HEK293 (cell line): ENCODE data around the gene DDIT4.

ENCODE experiments used
- BCL11B ChIP-seq: fragments of 450-650 bp; formaldehyde crosslinking; IDR thresholded peaks from 2 replicates; pipeline ENCODE4 v1.5.1; 2016; ENCODE audit warnings: low read depth, missing biosample characterization, missing genetic modification characterization
- GLI4 ChIP-seq: fragments of 450-650 bp; formaldehyde crosslinking; IDR thresholded peaks from 2 replicates; pipeline ENCODE4 v1.5.1; 2016; ENCODE audit warnings: missing biosample characterization, missing genetic modification characterization
- HIC1 ChIP-seq: fragments of 450-650 bp; formaldehyde crosslinking; IDR thresholded peaks from 2 replicates; pipeline ENCODE4 v1.5.1; 2016; ENCODE audit warnings: missing biosample characterization, missing genetic modification characterization
- HOXC10 ChIP-seq: sonication (generic); formaldehyde crosslinking; IDR thresholded peaks from 2 replicates; pipeline ENCODE4 v1.8.1; 2023; ENCODE audit warnings: mild to moderate bottlenecking, missing genetic modification reagents
- HOXD13 ChIP-seq: sonication (generic); formaldehyde crosslinking; IDR thresholded peaks from 2 replicates; pipeline ENCODE4 v1.8.0; 2022; ENCODE audit warnings: missing genetic modification reagents, borderline replicate concordance
- IKZF3 ChIP-seq: fragments of 450-650 bp; IDR thresholded peaks from 2 replicates; pipeline ENCODE4 v1.5.0; 2018; ENCODE audit warnings: missing biosample characterization, mild to moderate bottlenecking, missing genetic modification characterization, moderate library complexity
- KLF1 ChIP-seq: fragments of 450-650 bp; formaldehyde crosslinking; IDR thresholded peaks from 2 replicates; pipeline ENCODE4 v1.5.1; 2016; ENCODE audit warnings: missing biosample characterization, missing genetic modification characterization
- KLF16 ChIP-seq: fragments of 450-650 bp; formaldehyde crosslinking; IDR thresholded peaks from 2 replicates; pipeline ENCODE4 v1.5.1; 2017; ENCODE audit warnings: missing biosample characterization, missing genetic modification characterization
- KLF17 ChIP-seq: fragments of 450-650 bp; formaldehyde crosslinking; IDR thresholded peaks from 2 replicates; pipeline ENCODE4 v1.5.1; 2016; ENCODE audit warnings: missing biosample characterization, missing genetic modification characterization
- KLF7 ChIP-seq: fragments of 450-650 bp; formaldehyde crosslinking; IDR thresholded peaks from 2 replicates; pipeline ENCODE4 v1.5.1; 2016; ENCODE audit warnings: missing biosample characterization, missing genetic modification characterization, borderline replicate concordance
- PRDM6 ChIP-seq: fragments of 450-650 bp; formaldehyde crosslinking; IDR thresholded peaks from 2 replicates; pipeline ENCODE4 v1.5.1; 2017; ENCODE audit warnings: missing biosample characterization, missing genetic modification characterization
- ZBTB11 ChIP-seq: fragments of 450-650 bp; formaldehyde crosslinking; conservative IDR thresholded peaks from 2 replicates; pipeline ENCODE4 v1.5.1; 2016; ENCODE audit warnings: low read depth, missing biosample characterization, missing genetic modification characterization
- ZBTB44 ChIP-seq: fragments of 450-650 bp; IDR thresholded peaks from 2 replicates; pipeline ENCODE4 v1.5.1; 2018; ENCODE audit warnings: missing biosample characterization, mild to moderate bottlenecking, missing genetic modification characterization
- ZNF146 ChIP-seq: fragments of 450-650 bp; formaldehyde crosslinking; IDR thresholded peaks from 2 replicates; pipeline ENCODE4 v1.5.1; 2016; ENCODE audit warnings: missing biosample characterization, missing genetic modification characterization
- ZNF223 ChIP-seq: fragments of 450-650 bp; formaldehyde crosslinking; IDR thresholded peaks from 2 replicates; pipeline ENCODE4 v1.5.1; 2016; ENCODE audit warnings: missing biosample characterization, missing genetic modification characterization
- ZNF248 ChIP-seq: fragments of 450-650 bp; formaldehyde crosslinking; IDR thresholded peaks from 2 replicates; pipeline ENCODE4 v1.5.1; 2017; ENCODE audit warnings: missing biosample characterization, missing genetic modification characterization
- ZNF26 ChIP-seq: fragments of 450-650 bp; formaldehyde crosslinking; IDR thresholded peaks from 2 replicates; pipeline ENCODE4 v1.5.1; 2016; ENCODE audit warnings: missing biosample characterization, missing genetic modification characterization
- ZNF354C ChIP-seq: fragments of 450-650 bp; formaldehyde crosslinking; IDR thresholded peaks from 2 replicates; pipeline ENCODE4 v1.5.1; 2016; ENCODE audit warnings: missing biosample characterization, missing genetic modification characterization, low read depth, borderline replicate concordance
- ZNF426 ChIP-seq: fragments of 450-650 bp; formaldehyde crosslinking; IDR thresholded peaks from 2 replicates; pipeline ENCODE4 v1.5.1; 2017; ENCODE audit warnings: missing biosample characterization, missing genetic modification characterization, mild to moderate bottlenecking, inconsistent platforms, moderate library complexity
- ZNF433 ChIP-seq: fragments of 450-650 bp; formaldehyde crosslinking; IDR thresholded peaks from 2 replicates; pipeline ENCODE4 v1.5.1; 2016; ENCODE audit warnings: missing biosample characterization, missing genetic modification characterization, low read depth
- ZNF501 ChIP-seq: fragments of 450-650 bp; formaldehyde crosslinking; IDR thresholded peaks from 2 replicates; pipeline ENCODE4 v1.5.1; 2016; ENCODE audit warnings: missing biosample characterization, missing genetic modification characterization
- ZNF600 ChIP-seq: fragments of 450-650 bp; formaldehyde crosslinking; IDR thresholded peaks from 2 replicates; pipeline ENCODE4 v1.5.1; 2016; ENCODE audit warnings: missing biosample characterization, missing genetic modification characterization
- ZNF660 ChIP-seq: fragments of 450-650 bp; IDR thresholded peaks from 2 replicates; pipeline ENCODE4 v1.5.1; 2018; ENCODE audit warnings: missing biosample characterization, mild to moderate bottlenecking, missing genetic modification characterization
- ZNF76 ChIP-seq: fragments of 450-650 bp; formaldehyde crosslinking; IDR thresholded peaks from 2 replicates; pipeline ENCODE4; 2016; ENCODE audit warnings: low read depth, missing biosample characterization, missing genetic modification characterization, borderline replicate concordance
- ZSCAN23 ChIP-seq: fragments of 450-650 bp; formaldehyde crosslinking; IDR thresholded peaks from 2 replicates; pipeline ENCODE4 v1.5.1; 2016; ENCODE audit warnings: missing biosample characterization, missing genetic modification characterization
- ZXDB ChIP-seq: fragments of 450-650 bp; formaldehyde crosslinking; IDR thresholded peaks from 2 replicates; pipeline ENCODE4 v1.5.1; 2016; ENCODE audit warnings: missing biosample characterization, missing genetic modification characterization
- TF ChIP-seq, protein P1 (sequence below): fragments of 450-650 bp; formaldehyde crosslinking; IDR thresholded peaks from 2 replicates; pipeline ENCODE4 v1.5.1; 2016; ENCODE audit warnings: missing biosample characterization, missing genetic modification characterization

Gene DDIT4

GRCh38 chr10:72274730-72275350 lies 1.1 kb downstream of the DDIT4 start (continued):
- TF ChIP-seq ZNF26, result no peak
- TF ChIP-seq KLF7 (tag by site-specific recombination), result no peak
- TF ChIP-seq ZNF426, result no peak
- TF ChIP-seq ZNF146, result no peak
- TF ChIP-seq HOXD13 (CRISPR knock-in tag), result no peak
- TF ChIP-seq, protein P1, sequence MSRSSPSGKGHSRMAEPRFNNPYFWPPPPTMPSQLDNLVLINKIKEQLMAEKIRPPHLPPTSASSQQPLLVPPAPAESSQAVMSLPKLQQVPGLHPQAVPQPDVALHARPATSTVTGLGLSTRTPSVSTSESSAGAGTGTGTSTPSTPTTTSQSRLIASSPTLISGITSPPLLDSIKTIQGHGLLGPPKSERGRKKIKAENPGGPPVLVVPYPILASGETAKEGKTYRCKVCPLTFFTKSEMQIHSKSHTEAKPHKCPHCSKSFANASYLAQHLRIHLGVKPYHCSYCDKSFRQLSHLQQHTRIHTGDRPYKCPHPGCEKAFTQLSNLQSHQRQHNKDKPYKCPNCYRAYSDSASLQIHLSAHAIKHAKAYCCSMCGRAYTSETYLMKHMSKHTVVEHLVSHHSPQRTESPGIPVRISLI (tag by site-specific recombination), result no peak
- peak; percentile 98 for TF ChIP-seq HIC1 (tag by site-specific recombination)
- no peak for TF ChIP-seq ZNF248 (tag by site-specific recombination)
- TF ChIP-seq ZNF76 (tag by site-specific recombination), result peak; percentile 37; the same call in 1 of the 2 replicates
- TF ChIP-seq BCL11B (tag by site-specific recombination), result peak; percentile 46; the same call in 1 of the 2 replicates
- no peak for TF ChIP-seq IKZF3
- no peak for TF ChIP-seq ZBTB11 (tag by site-specific recombination)
- peak; percentile 44; the same call in 1 of the 2 replicates for TF ChIP-seq KLF16 (tag by site-specific recombination)
- TF ChIP-seq ZNF354C (tag by site-specific recombination), result no peak
- TF ChIP-seq ZXDB, result peak; percentile 61; the same call in 1 of the 2 replicates
- peak; percentile 50; the same call in 1 of the 2 replicates for TF ChIP-seq KLF17
- TF ChIP-seq ZBTB44 (tag by site-specific recombination), result no peak
- no peak for TF ChIP-seq PRDM6
- no peak for TF ChIP-seq ZNF223 (tag by site-specific recombination)
- TF ChIP-seq ZNF501 (tag by site-specific recombination), result peak; percentile 87
- TF ChIP-seq ZNF660, result peak; percentile 17; the same call in 1 of the 2 replicates
- TF ChIP-seq HOXC10, result no peak
- no peak for TF ChIP-seq ZNF433 (tag by site-specific recombination)
- TF ChIP-seq ZNF600, result peak; percentile 67
- TF ChIP-seq ZSCAN23 (tag by site-specific recombination), result no peak
- no peak for TF ChIP-seq GLI4 (tag by site-specific recombination)
- TF ChIP-seq KLF1 (tag by site-specific recombination), result peak; percentile 32; the same call in 1 of the 2 replicates
